Left ventricle myocardium inferior (tissue), 1 donor: Measurements from ENCODE around the gene OR9G4. TPM values are rescaled to one million over a fixed set of nuclear protein-coding genes. Genes with fewer than 3 reads are reported as not detected.

Experiments used
- DNase-seq: peaks from one replicate; pipeline ENCODE4 v3.0.0-alpha.2; 2020
- H3K27ac ChIP-seq: fragments of 200-600 bp; replicated peaks from 2 replicates; pipeline ENCODE4 v1.8.0; 2021
- H3K27me3 ChIP-seq: fragments of 200-600 bp; 2 replicates; pipeline ENCODE4 v1.8.0; 2021; ENCODE audit warnings: low read depth
- H3K36me3 ChIP-seq: fragments of 200-600 bp; 2 replicates; pipeline ENCODE4 v1.8.0; 2021
- H3K4me1 ChIP-seq: fragments of 200-600 bp; 2 replicates; pipeline ENCODE4 v1.8.0; 2021
- H3K4me3 ChIP-seq: fragments of 200-600 bp; 2 replicates; pipeline ENCODE4 v1.8.0; 2021; ENCODE audit warnings: mild to moderate bottlenecking, moderate library complexity
- H3K9me3 ChIP-seq: fragments of 200-600 bp; replicated peaks from 2 replicates; pipeline ENCODE4 v1.8.0; 2021
- intact Hi-C: fragments of 100-400 bp; cut with micrococcal nuclease; formaldehyde crosslinking; loops from one replicate; pipeline ENCODE4 v1.11.0; 2022
- total RNA-seq: library from RNA; stranded (reverse); fragmentation: NEBNext Ultra II Directional; extraction: Animal tissue kit (Norgen Biotek cat#: 25700); gene quantifications from one replicate; pipeline ENCODE4 v1.2.1, GENCODE V29; 2021
- TF ChIP-seq, protein P1 (sequence below): fragments of 200-600 bp; IDR thresholded peaks from 2 replicates; pipeline ENCODE4 v1.8.0; 2021; ENCODE audit warnings: antibody characterized with exemption, mild to moderate bottlenecking, borderline replicate concordance
- donor health status: DM: no; HTN: yes; CAD: no; lungs with severe emphysema.

Gene OR9G4
- total RNA-seq, 1 donor from 2014 or later: not detected

GRCh38 chr11:56714206-56714605 is 34.3 kb downstream of the OR9G4 start:
- H3K27me3 ChIP-seq: no peaks in the 10 kb centered on the region
- H3K36me3 ChIP-seq: no peaks in the 10 kb centered on the region
- H3K4me3 ChIP-seq: no peak overlapping the region
- DNase-seq: no peak
- peaks cover 17% of the 10 kb centered on the region for H3K9me3 ChIP-seq
- intact Hi-C loops: no loop called here
- no peak overlapping the region for H3K27ac ChIP-seq
- TF ChIP-seq, protein P1, sequence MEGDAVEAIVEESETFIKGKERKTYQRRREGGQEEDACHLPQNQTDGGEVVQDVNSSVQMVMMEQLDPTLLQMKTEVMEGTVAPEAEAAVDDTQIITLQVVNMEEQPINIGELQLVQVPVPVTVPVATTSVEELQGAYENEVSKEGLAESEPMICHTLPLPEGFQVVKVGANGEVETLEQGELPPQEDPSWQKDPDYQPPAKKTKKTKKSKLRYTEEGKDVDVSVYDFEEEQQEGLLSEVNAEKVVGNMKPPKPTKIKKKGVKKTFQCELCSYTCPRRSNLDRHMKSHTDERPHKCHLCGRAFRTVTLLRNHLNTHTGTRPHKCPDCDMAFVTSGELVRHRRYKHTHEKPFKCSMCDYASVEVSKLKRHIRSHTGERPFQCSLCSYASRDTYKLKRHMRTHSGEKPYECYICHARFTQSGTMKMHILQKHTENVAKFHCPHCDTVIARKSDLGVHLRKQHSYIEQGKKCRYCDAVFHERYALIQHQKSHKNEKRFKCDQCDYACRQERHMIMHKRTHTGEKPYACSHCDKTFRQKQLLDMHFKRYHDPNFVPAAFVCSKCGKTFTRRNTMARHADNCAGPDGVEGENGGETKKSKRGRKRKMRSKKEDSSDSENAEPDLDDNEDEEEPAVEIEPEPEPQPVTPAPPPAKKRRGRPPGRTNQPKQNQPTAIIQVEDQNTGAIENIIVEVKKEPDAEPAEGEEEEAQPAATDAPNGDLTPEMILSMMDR: no peak
- H3K4me1 ChIP-seq: no peaks in the 10 kb centered on the region

DNA sequence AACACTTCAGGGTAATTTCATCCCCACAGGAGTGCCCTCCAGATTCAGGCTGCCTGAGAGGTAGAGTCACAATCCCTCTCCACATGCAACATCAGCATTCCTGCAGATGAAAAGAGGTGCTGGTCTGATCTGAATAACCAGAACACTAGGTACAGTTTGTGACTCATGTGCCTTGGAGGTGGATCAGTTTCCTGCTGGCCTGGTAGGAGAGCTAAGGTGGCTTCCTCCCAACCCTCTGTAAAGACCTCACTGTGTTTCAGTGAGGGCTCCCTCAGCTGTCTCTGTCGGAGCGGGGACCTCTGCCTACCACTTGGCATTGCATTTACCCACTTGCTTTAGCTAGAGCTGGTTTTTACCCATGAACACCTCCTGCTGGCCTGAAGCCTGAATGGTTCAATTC is 42.0 kb downstream of the OR9G4 start:
- Histone ChIP-seq H3K9me3 (peaks cover 34% of the 10 kb centered on the region), H3K36me3 (no peaks in the 10 kb centered on the region), H3K27ac (no peak overlapping the region), H3K27me3 (no peaks in the 10 kb centered on the region), H3K4me3 (no peak overlapping the region), H3K4me1 (no peaks in the 10 kb centered on the region)
- intact Hi-C loops: no loop called here
- TF ChIP-seq, protein P1: no peak
- DNase-seq: no peak

DNA sequence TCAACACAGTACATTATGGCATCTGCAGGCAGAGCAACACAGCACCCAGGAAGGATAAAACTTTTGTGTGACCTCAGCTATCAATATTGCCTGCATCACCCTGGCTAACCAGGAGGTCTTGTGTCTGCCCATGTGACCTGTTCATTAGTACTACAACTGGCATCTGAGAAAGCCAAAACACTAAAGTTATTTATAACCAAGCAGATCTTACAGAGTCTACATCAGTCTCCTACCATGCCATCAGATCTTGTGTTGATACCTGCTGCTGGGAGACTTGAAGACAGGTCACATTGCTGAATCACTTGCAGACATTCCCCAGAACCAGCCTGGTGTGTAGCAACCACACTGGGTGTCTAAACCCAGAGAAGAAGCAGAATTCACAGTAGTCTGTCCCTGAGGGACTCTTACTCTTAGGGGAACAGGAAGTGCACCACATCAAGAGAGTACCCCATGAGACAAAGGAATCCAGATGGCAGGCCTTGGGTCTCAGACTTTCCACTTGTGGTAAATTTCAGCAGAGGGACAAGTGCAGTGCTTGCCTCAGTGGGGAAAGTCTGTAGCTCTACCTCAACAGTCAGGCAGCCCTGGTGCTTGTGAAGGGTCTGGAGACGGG is 42.6 kb downstream of the OR9G4 start:
- Histone ChIP-seq H3K27ac (no peak overlapping the region), H3K36me3 (no peaks in the 10 kb centered on the region), H3K27me3 (no peaks in the 10 kb centered on the region), H3K9me3 (peaks cover 32% of the 10 kb centered on the region), H3K4me1 (no peaks in the 10 kb centered on the region), H3K4me3 (no peak overlapping the region)
- intact Hi-C loops: no loop called here
- TF ChIP-seq, protein P1: no peak
- DNase-seq: no peak

- TF ChIP-seq, protein P1: no peak
- intact Hi-C loops: no loop called here
- Histone ChIP-seq H3K9me3 (no peaks in the 10 kb centered on the region), H3K4me3 (no peak overlapping the region), H3K4me1 (no peaks in the 10 kb centered on the region), H3K27me3 (no peaks in the 10 kb centered on the region), H3K36me3 (no peaks in the 10 kb centered on the region), H3K27ac (no peak overlapping the region)
- no peak for DNase-seq
Measured at GRCh38 chr11:56700914-56701485, 47.5 kb downstream of the OR9G4 start.

GRCh38 chr11:56700242-56700913 is 48.1 kb downstream of the OR9G4 start:
- H3K27ac ChIP-seq: no peak overlapping the region
- TF ChIP-seq, protein P1: no peak
- no peak for DNase-seq
- H3K4me1 ChIP-seq: no peaks in the 10 kb centered on the region
- no peaks in the 10 kb centered on the region for H3K36me3 ChIP-seq
- intact Hi-C loops: no loop called here
- H3K4me3 ChIP-seq: no peak overlapping the region
- H3K27me3 ChIP-seq: no peaks in the 10 kb centered on the region
- H3K9me3 ChIP-seq: no peaks in the 10 kb centered on the region
